HEK293 (cell line): ENCODE results near the gene POM121L2.

Experiments
- CTCF ChIP-seq: fragments of 450-650 bp; formaldehyde crosslinking; IDR thresholded peaks from 2 replicates; pipeline ENCODE4 v1.5.1; 2016; ENCODE audit warnings: missing biosample characterization, missing genetic modification characterization
- GLIS1 ChIP-seq: fragments of 450-650 bp; formaldehyde crosslinking; IDR thresholded peaks from 2 replicates; pipeline ENCODE4 v1.5.1; 2016; ENCODE audit warnings: missing biosample characterization, missing genetic modification characterization
- MYNN ChIP-seq: fragments of 450-650 bp; formaldehyde crosslinking; IDR thresholded peaks from 2 replicates; pipeline ENCODE4 v1.5.1; 2016; ENCODE audit warnings: missing biosample characterization, missing genetic modification characterization, borderline replicate concordance
- ZNF2 ChIP-seq: fragments of 450-650 bp; formaldehyde crosslinking; IDR thresholded peaks from 2 replicates; pipeline ENCODE4 v1.5.1; 2016; ENCODE audit warnings: missing biosample characterization, missing genetic modification characterization
- ZNF274 ChIP-seq, 2 experiments: fragments of 200-500 bp in 1 of 2; fragments of 450-650 bp in 1 of 2; sonication (Bioruptor generic) in 1 of 2; formaldehyde crosslinking in 1 of 2; IDR thresholded peaks; 2 replicates each; pipeline versions ENCODE4 v1.5.1 to v1.6.1; 2014 to 2016; ENCODE audit warnings: borderline replicate concordance in 1 of 2, inconsistent platforms in 1 of 2, low read length in 1 of 2, missing biosample characterization in 1 of 2, missing genetic modification characterization in 1 of 2
- ZNF335 ChIP-seq: fragments of 450-650 bp; formaldehyde crosslinking; conservative IDR thresholded peaks from 2 replicates; pipeline ENCODE4 v1.5.1; 2016; ENCODE audit warnings: missing biosample characterization, missing genetic modification characterization
- ZNF341 ChIP-seq: fragments of 450-650 bp; formaldehyde crosslinking; IDR thresholded peaks from 2 replicates; pipeline ENCODE4; 2016; ENCODE audit warnings: low read depth, missing biosample characterization, missing genetic modification characterization
- ZNF670 ChIP-seq: fragments of 450-650 bp; formaldehyde crosslinking; IDR thresholded peaks from 2 replicates; pipeline ENCODE4 v1.5.1; 2016; ENCODE audit warnings: missing biosample characterization, missing genetic modification characterization, low read depth
- ZNF785 ChIP-seq: fragments of 450-650 bp; formaldehyde crosslinking; IDR thresholded peaks from 2 replicates; pipeline ENCODE4 v1.5.1; 2016; ENCODE audit warnings: missing biosample characterization, missing genetic modification characterization

- TF ChIP-seq ZNF341 (tag by site-specific recombination) (no peak), CTCF (tag by site-specific recombination) (no peak), ZNF2 (tag by site-specific recombination) (no peak), GLIS1 (tag by site-specific recombination) (no peak), ZNF335 (tag by site-specific recombination) (no peak), ZNF274 (IDR thresholded peaks at IDR 0.05; ENCODE audit: low read length) (no peak), ZNF274 (tag by site-specific recombination; IDR thresholded peaks at IDR 0.05; ENCODE audit: borderline replicate concordance) (no peak), ZNF670 (tag by site-specific recombination) (no peak), ZNF785 (tag by site-specific recombination) (no peak), MYNN (no peak)
Observed at GRCh38 chr6:27334141-27334540, 22.1 kb upstream of the POM121L2 start.
